ENCODE measurements around the gene RPLP2. TPM values are rescaled to one million over a fixed set of nuclear protein-coding genes. Genes with fewer than 3 reads are reported as not detected.

RPLP2 gene
- total RNA-seq, 1 experiment from 2014 or later = 2,582 TPM

- TF ChIP-seq CTCF (IDR thresholded peaks at IDR 0.05) (no peak), ESRRA (CRISPR knock-in tag; IDR thresholded peaks at IDR 0.05; ENCODE audit: borderline replicate concordance) (no peak), NR3C1 (CRISPR knock-in tag; conservative IDR thresholded peaks at IDR 0.05; ENCODE audit: low read depth) (peak; percentile 77; the same call in 1 of the 2 replicates), FOXP1 (CRISPR knock-in tag; IDR thresholded peaks at IDR 0.05; ENCODE audit: borderline replicate concordance) (no peak), CREB1 (CRISPR knock-in tag; IDR thresholded peaks at IDR 0.05) (no peak), ZBTB43 (CRISPR knock-in tag; IDR thresholded peaks at IDR 0.05) (no peak), SOX15 (CRISPR knock-in tag; IDR thresholded peaks at IDR 0.05) (no peak), KAT7 (CRISPR knock-in tag; IDR thresholded peaks at IDR 0.05; ENCODE audit: borderline replicate concordance) (no peak), USF2 (CRISPR knock-in tag; IDR thresholded peaks at IDR 0.05) (peak; percentile 83), ZNF532 (CRISPR knock-in tag; IDR thresholded peaks at IDR 0.05; ENCODE audit: borderline replicate concordance) (no peak), HMGXB4 (CRISPR knock-in tag; IDR thresholded peaks at IDR 0.05) (no peak), ZNF423 (CRISPR knock-in tag; IDR thresholded peaks at IDR 0.05) (no peak), MAX (CRISPR knock-in tag; IDR thresholded peaks at IDR 0.05) (peak; percentile 82; the same call in 1 of the 2 replicates), ZNF219 (CRISPR knock-in tag; IDR thresholded peaks at IDR 0.05; ENCODE audit: borderline replicate concordance) (no peak), CBFB (CRISPR knock-in tag; IDR thresholded peaks at IDR 0.05; ENCODE audit: low read depth) (no peak), ZNF138 (CRISPR knock-in tag; conservative IDR thresholded peaks at IDR 0.05) (no peak), SP1 (CRISPR knock-in tag; conservative IDR thresholded peaks at IDR 0.05) (peak; percentile 20; the same call in 1 of the 2 replicates), ERG (CRISPR knock-in tag; IDR thresholded peaks at IDR 0.05) (no peak), HMGA2 (CRISPR knock-in tag; IDR thresholded peaks at IDR 0.05) (no peak), RELA (CRISPR knock-in tag; IDR thresholded peaks at IDR 0.05; ENCODE audit: borderline replicate concordance) (no peak; the same call in 1 of the 2 replicates), TEAD4 (CRISPR knock-in tag; IDR thresholded peaks at IDR 0.05) (no peak), ZNF425 (CRISPR knock-in tag; conservative IDR thresholded peaks at IDR 0.05) (no peak), ELF4 (CRISPR knock-in tag; IDR thresholded peaks at IDR 0.05; ENCODE audit: low read depth) (no peak; the same call in 1 of the 2 replicates), RORB (CRISPR knock-in tag; IDR thresholded peaks at IDR 0.05) (no peak), TP53 (CRISPR knock-in tag; IDR thresholded peaks at IDR 0.05) (peak; percentile 61; the same call in 1 of the 2 replicates)
Observed at GRCh38 chr11:830295-831117, 20.7 kb downstream of the RPLP2 start (continued).
